Esophagus muscularis mucosa (tissue), 3 donors: ENCODE results near the gene FAM241B.

Source experiments
- POLR2A ChIP-seq: fragments of 450-650 bp; IDR thresholded peaks from one replicate; pipeline ENCODE4 v1.6.1; 2017; ENCODE audit warnings: antibody characterized with exemption, moderate library complexity, mild to moderate bottlenecking, low read depth
- POLR2AphosphoS5 ChIP-seq, 2 donors: sonication (generic); formaldehyde crosslinking; IDR thresholded peaks; one replicate each; pipeline ENCODE4 v1.6.1; 2017; ENCODE audit warnings: antibody characterized with exemption in 2 of 2
- TF ChIP-seq, protein P1 (sequence below), 3 experiments: fragments of 200-600 bp in 2 of 3; fragments of 450-650 bp in 1 of 3; sonication (generic) in 2 of 3; IDR thresholded peaks; one replicate each; pipeline ENCODE4 v1.5.1; 2017 to 2019; ENCODE audit warnings: antibody characterized with exemption in 3 of 3, mild to moderate bottlenecking in 2 of 3, moderate library complexity in 1 of 3

DNA sequence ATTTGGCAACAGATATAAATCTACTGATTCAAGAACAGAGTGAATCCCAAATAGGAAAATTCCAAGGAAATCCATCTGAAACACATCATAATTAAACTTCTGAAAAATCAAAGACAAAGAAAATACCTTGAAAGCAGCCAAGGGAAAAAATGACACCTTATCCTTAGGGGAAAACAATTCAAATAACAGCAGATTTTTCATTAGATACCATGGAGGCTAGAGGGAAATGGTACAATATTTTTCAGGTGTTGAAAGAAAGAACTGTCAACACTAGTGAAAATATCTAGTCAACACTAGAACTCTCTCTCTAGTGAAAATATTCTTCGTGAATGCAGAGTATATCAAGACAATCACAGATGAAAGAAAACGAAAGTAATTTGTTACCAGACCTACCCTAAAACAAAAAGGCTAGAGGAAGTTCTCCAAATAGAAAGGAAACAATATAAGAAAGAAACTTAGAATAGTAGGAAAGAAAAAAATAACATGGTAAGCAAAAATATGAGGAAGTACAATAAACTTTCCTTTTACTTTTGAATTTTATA lies 5.7 kb upstream of the FAM241B start:
- TF ChIP-seq, protein P1, sequence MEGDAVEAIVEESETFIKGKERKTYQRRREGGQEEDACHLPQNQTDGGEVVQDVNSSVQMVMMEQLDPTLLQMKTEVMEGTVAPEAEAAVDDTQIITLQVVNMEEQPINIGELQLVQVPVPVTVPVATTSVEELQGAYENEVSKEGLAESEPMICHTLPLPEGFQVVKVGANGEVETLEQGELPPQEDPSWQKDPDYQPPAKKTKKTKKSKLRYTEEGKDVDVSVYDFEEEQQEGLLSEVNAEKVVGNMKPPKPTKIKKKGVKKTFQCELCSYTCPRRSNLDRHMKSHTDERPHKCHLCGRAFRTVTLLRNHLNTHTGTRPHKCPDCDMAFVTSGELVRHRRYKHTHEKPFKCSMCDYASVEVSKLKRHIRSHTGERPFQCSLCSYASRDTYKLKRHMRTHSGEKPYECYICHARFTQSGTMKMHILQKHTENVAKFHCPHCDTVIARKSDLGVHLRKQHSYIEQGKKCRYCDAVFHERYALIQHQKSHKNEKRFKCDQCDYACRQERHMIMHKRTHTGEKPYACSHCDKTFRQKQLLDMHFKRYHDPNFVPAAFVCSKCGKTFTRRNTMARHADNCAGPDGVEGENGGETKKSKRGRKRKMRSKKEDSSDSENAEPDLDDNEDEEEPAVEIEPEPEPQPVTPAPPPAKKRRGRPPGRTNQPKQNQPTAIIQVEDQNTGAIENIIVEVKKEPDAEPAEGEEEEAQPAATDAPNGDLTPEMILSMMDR (IDR thresholded peaks at IDR 0.05), result no peak
- TF ChIP-seq POLR2AphosphoS5 (IDR thresholded peaks at IDR 0.05) (no peak), POLR2A (no peak)
